HG02852 (cell line): ENCODE results near the gene TGOLN2.
"Not testable (repeated sequence)": the region's sequence is repeated elsewhere in the genome, so short reads cannot be mapped to it uniquely, and the experiment has no call there.

ENCODE experiments used
- ATAC-seq: cut with Tn5 transposase; IDR thresholded peaks from one replicate; pipeline ENCODE4 v1.9.1; 2021; ENCODE audit warnings: mild to moderate bottlenecking, moderate library complexity; ENCODE audit not compliant: unreplicated experiment

TGOLN2 gene

DNA sequence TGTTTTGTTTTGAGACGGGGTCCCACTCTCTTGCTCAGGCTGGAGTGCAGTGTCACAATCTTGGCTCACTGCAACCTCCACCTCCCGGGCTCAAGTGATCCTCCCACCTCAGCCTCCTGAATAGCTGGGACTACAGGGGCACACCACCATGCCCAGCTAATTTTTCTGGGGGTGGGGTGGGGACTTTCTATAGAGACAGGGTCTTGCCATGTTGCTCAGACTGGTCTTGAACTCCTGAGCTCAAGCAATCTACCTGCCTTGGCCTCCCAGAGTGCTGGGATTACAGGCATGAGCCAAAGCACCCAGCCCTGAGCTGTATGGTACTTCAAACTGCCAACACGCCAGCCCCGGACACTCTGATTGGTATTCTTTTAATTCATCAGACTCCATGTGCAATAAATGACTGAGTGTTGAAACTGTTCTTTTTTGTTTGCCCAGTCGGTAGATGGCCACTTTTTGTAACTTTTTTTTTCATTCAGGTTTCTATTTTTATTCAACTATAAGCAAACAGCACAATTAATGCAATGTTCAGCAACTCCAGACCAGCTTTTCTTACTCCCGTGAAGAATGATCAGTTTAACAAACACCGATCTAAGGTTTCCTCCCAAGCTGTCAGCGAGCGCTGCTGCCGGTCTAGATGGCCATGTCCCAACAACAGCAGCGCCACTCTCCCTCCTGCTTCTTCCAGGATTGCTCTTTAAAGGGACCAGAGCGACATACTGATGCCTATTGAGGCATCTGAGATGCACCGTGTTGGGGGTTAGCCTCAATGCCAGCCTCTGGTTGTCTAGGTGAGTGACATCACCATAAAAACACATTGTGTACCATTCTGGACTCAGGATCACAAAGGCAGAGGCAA lies 12.5 kb upstream of the TGOLN2 start:
- ATAC-seq: no peak

DNA sequence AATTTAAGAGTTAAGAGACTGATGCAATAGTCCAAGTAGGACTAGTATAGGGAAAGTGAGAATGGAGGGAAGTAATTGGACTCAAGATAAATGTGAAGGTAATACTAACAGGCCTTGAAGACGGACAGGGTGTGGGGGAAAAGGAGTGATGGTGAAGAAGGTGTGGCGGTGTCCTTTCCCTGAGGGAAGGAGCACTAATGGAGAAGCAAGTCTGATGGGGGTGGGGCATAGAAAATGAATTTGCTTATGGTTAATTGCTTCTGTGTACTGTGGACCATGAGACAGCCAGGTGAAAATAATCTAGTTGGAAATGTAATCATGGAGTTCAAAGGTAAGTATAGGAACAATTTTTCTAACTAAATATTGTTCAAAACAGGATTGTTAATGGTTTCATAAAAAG lies 7.1 kb upstream of the TGOLN2 start:
- ATAC-seq: no peak

- ATAC-seq: not testable (repeated sequence)
Observed at GRCh38 chr2:85333877-85334276, 6.1 kb upstream of the TGOLN2 start.

DNA sequence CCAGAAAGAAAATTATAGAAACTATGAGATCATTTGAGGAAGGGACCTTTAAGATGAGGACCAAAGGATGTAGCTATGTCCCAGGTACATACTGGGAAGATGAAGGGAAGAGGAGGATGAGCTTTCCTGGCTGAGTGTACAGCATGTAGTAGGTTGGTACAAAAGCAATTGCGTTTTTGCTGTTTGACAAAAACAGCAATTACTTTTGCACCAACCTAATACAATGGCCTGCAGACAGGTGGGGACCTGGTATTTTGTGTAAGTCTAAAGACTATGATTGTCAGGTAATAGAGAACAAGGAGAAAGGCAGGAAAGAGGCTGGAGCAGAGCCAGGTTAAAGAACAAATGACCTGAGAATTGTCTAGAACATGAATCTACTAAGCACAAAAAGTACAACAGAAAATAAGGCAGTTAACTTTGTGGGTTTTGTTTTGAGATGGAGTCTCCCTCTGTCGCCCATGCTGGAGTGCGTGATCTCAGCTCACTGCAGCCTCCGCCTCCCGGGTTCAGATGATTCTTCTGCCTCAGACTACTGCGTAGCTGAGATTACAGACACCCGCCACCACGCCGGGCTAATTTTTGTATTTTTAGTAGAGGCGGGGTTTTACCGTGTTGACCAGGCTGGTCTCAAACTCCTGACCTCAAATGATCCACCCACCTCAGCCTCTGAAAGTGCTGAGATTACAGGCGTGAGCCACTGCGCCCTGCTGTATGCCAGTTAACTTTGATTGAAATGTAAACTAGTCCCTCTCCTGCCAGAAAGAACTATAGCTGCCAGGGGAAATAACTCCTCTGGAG lies 3.2 kb upstream of the TGOLN2 start:
- peak; percentile 19 for ATAC-seq

GRCh38 chr2:85329701-85330100 lies 1.9 kb upstream of the TGOLN2 start:
- ATAC-seq: not testable (repeated sequence)

- no peak for ATAC-seq
Observed at GRCh38 chr2:85329181-85329651, 1.4 kb upstream of the TGOLN2 start.

DNA sequence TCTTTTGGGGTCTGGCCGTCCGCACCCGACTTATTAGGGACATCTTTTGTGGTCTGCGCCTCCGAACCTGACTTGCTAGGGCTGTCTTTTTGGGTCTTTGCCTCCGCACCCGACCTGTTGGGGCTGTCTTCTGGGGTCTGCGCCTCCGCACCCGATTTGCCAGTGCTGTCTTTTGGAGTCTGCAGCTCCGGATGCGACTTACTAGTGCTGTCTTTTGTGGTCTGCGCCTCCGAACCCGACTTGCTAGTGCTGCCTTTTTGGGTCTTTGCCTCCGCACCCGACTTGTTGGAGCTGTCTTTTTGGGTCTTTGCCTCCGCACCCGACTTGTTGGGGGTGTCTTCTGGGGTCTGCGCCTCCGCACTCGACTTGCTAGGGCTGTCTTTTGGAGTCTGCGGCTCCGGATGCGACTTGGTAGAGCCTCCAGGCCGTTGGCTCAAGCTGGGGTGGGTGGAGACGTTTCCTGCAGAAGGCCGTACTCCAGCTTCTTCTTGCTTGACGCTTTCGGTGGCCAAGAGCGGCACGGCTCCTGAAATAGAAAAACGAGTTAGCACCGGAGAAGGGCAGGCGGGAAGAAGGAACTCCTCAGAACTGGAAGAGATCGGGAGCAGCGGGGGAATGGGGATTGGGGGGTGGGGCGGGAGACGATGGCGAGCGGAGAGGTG lies 498 bp downstream of the TGOLN2 start:
- ATAC-seq: peak; percentile 33

DNA sequence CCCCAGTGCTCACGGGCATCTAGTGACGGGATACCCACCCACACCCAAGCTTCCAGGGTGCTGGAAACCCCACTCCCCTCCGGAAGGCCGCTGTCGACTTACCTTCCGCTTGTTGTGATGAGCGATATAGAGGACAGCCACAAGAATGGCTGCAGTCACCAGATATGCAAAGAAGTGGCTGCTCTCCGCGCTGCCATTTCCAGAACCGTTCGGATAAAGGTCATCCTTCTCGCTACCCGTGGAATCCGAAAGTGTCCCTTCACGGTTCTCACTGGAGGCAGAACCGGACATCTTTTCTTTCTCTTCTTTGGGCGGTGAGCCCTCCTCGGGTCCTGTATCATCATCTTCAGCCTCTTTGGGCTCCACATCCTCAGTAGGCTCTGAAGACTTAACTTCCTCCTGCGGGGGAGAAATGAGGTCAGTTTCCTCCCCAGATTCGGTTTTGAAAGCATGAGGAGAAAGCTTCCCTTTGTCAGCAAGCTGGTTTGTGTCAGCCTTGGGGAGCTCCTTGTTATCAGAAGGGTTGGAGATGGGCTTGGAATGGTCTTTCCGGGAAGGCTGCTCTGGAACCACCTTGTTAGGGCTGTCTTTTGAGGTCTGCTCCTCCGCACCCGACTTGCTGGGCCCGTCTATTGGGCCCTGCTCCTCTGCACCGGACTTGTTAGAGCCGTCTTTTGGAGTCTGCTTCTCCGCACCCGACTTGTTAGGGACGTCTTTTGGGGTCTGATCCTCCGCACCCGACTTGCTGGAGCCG lies 1.2 kb downstream of the TGOLN2 start:
- peak; percentile 35 for ATAC-seq

- no peak for ATAC-seq
Observed at GRCh38 chr2:85325466-85325811, 2.4 kb downstream of the TGOLN2 start.

GRCh38 chr2:85324639-85325465 lies 2.9 kb downstream of the TGOLN2 start:
- ATAC-seq: no peak

GRCh38 chr2:85323988-85324367 lies 3.8 kb downstream of the TGOLN2 start:
- not testable (repeated sequence) for ATAC-seq

DNA sequence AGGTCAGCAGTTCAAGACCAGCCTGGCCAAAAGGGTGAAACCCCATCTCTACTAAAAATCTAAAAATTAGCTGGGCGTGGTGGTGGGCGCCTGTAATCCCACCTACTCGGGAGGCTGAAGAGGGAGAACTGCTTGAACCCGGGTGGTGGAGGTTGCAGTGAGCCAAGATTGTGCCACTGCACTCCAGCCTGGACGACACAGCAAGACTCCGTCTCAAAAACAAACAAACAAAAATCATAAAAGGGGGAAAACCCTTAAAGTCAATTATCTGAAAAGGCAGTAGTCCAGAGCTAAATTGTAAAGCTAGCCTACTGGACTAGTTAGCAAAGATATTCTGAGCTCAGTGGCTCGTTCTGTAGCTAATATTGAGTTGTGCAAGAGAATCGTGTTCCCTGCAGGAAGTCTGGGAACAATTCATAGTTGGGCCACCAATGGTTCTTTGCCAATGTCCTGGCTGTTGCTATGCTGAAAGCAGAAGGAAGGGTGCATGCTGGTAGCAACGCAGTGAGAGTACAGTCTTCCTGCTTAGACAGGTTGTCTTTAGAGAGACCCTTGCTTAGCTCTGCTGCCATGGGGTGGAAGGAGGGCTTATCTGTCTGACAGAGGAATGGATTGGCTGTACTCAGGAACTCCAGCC lies 4.3 kb downstream of the TGOLN2 start:
- no peak for ATAC-seq

DNA sequence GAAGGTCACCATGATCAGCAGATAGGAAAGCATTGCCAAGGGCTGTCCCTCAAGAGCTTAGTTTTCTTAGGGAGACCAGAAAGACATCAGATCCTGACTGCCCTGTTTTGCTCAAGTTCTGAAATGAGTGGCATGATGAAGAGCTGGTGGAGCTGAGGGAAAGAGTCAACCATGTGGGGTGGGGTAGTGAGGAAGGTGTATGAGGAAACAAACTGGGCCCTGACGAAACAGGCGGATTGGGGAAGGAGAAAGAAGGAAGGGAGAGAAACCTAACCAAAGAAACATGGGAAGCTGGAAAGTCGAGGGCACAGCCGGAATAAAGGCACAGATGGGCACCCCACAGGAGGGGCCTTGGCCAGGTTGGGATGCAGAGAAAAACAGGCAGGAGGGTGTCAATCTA lies 8.0 kb downstream of the TGOLN2 start:
- ATAC-seq: no peak

GRCh38 chr2:85318222-85319074 lies 9.3 kb downstream of the TGOLN2 start:
- peak; percentile 72 for ATAC-seq

- ATAC-seq: not testable (repeated sequence)
Observed at GRCh38 chr2:85315921-85316320, 11.9 kb downstream of the TGOLN2 start.

DNA sequence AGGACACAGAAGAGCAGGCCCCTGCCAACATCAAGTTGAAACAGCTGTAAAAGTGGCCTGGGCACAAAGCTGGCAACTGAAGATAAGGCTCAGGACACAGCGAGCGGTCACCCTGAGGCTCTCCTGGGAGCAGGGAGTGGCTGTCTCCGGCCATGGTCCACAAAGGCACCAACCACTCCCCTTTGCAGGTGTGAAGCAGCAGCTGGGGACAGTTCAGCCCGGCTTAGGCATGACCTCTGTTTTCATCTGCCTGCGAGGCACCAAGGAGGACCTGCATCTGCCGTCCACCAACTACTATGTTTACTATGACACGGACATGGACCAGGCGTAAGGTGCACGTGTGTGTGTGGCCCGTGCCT lies 12.9 kb downstream of the TGOLN2 start:
- ATAC-seq: no peak

- no peak for ATAC-seq
Observed at GRCh38 chr2:85312404-85312803, 15.4 kb downstream of the TGOLN2 start.

DNA sequence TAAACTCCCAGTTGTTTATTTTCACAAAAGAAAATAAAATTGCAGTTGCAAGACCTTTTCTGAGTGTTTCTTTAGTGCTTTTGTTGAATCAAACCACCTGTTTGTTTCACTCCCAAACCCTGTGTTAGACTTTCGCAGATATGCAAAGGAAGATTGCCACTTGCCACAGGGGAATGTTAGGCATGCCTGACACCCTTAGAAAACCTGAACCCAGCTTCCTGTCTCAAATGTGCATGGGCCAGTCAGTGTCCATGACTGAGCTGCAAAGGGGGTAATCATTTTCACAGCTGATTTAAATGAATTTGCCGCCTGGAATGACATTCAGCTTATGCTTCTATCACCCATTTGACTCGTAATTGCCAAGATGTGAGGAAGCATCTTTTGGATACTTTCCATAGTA lies 17.5 kb downstream of the TGOLN2 start:
- no peak for ATAC-seq
